Uterus (tissue), 2 donors: ENCODE data around the gene GDF10.

Experiments
- POLR2A ChIP-seq, 2 donors: fragments of 450-650 bp; IDR thresholded peaks; one replicate each; pipeline ENCODE4 v1.6.1; 2016; ENCODE audit warnings: antibody characterized with exemption in 2 of 2, mild to moderate bottlenecking in 1 of 2, moderate library complexity in 1 of 2
- TF ChIP-seq, protein P1 (sequence below), 4 experiments: fragments of 200-600 bp in 2 of 4; fragments of 450-650 bp in 2 of 4; sonication (generic) in 2 of 4; IDR thresholded peaks; one replicate each; pipeline ENCODE4 v1.5.1; 2016 to 2019; ENCODE audit warnings: antibody characterized with exemption in 4 of 4, mild to moderate bottlenecking in 2 of 4, moderate library complexity in 1 of 4

DNA sequence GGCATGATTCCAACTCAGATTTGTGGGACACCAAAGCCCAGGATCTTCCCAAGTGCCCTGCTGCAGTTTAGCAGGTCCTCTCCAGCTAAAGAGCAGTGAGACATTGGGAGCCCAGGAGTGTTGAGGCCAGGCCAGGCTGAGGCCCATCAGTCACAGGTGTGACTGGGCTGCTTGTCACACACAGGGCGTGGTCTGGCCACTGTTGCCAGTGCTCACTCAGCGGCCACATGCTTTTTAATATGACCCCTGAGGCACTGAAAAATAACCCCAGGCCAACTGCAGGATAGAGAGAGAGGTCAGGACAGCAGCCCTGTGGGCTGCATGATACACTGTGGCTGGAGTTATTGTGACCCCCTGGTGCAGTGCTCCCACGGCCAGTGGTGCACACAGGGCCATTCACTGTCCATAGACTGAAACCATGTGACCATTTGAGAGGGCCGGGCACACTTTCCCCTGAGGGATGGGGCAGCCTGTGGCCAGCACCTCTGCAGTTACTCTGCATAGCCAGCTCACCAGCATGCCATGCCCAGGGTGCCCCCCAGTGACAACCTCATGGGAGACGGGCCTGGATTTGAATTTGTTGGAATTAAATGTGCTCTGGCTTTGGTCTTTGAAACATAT, 26.4 kb downstream of the GDF10 start:
- TF ChIP-seq, protein P1, sequence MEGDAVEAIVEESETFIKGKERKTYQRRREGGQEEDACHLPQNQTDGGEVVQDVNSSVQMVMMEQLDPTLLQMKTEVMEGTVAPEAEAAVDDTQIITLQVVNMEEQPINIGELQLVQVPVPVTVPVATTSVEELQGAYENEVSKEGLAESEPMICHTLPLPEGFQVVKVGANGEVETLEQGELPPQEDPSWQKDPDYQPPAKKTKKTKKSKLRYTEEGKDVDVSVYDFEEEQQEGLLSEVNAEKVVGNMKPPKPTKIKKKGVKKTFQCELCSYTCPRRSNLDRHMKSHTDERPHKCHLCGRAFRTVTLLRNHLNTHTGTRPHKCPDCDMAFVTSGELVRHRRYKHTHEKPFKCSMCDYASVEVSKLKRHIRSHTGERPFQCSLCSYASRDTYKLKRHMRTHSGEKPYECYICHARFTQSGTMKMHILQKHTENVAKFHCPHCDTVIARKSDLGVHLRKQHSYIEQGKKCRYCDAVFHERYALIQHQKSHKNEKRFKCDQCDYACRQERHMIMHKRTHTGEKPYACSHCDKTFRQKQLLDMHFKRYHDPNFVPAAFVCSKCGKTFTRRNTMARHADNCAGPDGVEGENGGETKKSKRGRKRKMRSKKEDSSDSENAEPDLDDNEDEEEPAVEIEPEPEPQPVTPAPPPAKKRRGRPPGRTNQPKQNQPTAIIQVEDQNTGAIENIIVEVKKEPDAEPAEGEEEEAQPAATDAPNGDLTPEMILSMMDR (IDR thresholded peaks at IDR 0.05): no peak
- TF ChIP-seq POLR2A (IDR thresholded peaks at IDR 0.05): no peak
